ENCODE data around the gene MREG. TPM values are rescaled to one million over a fixed set of nuclear protein-coding genes. Genes with fewer than 3 reads are reported as not detected.

The MREG gene, protein sequence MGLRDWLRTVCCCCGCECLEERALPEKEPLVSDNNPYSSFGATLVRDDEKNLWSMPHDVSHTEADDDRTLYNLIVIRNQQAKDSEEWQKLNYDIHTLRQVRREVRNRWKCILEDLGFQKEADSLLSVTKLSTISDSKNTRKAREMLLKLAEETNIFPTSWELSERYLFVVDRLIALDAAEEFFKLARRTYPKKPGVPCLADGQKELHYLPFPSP
- total RNA-seq = 1 to 10 TPM in 3 of 4 donors, under 1 TPM in 1; 0.99 to 1.5 (median 1.3) TPM
- 1 to 10 TPM; 3.0 to 8.8 (median 5.6) TPM for polyA plus RNA-seq

DNA sequence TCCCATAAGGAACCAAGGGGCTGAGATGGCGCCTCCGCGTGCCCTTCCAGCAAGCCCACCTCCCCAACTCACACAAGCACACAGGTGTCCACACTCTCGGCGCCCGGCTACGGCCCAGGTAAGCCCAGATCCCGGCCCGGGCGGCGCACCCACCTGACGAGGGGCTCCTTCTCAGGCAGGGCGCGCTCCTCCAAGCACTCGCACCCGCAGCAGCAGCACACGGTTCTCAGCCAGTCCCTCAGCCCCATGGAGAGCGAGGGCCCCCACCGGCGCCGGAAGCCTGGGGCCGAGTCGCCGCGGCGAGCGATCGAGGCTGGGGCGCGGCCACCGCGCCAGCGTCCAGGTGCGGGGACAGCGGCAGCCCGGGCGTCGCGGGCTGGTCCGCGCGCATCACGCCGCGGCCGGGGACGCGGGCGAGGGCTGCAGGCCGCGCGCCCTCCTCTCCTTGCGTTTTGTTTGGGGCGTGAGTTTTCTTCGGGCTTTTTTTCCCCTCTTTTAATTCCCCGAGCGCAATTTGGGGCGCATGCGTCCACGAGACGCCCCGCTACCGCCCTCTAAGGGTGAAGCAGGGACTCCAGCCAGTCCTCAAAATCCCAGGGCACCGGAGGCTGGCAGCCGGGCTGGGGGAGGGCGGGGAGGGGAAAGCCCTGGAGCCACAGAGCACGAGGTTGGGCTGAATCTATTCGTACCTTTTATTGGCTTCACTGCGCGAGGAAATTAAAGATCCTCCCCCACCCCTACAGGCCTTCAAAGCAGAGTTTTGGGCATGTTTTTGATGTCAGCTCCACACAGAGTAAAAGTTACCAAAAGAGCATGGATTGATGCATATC is at the start of gene MREG:
MREG (minus strand) TSS at position 472 of the 830 bp plus-strand sequence; CDS start at position 248, 224 bp downstream.
- 0% methylated on average over 70 of the region's 70 CpGs for WGBS, 2 donors
- Histone ChIP-seq H3K27ac (peak within 1 kb of the TSS in 2 of 4 donors; percentile 17 to 37), H3K27me3 (no peaks in the 10 kb centered on the region), H3K4me1 (peaks cover 0 to 13% (median 6%) of the 10 kb centered on the region in 4 donors), H3K4me3 (peak within 1 kb of the TSS; percentile 35 to 60 (median 54)), H3K9me3 (no peaks in the 10 kb centered on the region), H3K36me3 (no peaks in the 10 kb centered on the region)
- intact Hi-C loops (cut with DNase I) = no loop called here
- no peak for TF ChIP-seq EP300 (IDR thresholded peaks at IDR 0.05)
- TF ChIP-seq, protein P1, sequence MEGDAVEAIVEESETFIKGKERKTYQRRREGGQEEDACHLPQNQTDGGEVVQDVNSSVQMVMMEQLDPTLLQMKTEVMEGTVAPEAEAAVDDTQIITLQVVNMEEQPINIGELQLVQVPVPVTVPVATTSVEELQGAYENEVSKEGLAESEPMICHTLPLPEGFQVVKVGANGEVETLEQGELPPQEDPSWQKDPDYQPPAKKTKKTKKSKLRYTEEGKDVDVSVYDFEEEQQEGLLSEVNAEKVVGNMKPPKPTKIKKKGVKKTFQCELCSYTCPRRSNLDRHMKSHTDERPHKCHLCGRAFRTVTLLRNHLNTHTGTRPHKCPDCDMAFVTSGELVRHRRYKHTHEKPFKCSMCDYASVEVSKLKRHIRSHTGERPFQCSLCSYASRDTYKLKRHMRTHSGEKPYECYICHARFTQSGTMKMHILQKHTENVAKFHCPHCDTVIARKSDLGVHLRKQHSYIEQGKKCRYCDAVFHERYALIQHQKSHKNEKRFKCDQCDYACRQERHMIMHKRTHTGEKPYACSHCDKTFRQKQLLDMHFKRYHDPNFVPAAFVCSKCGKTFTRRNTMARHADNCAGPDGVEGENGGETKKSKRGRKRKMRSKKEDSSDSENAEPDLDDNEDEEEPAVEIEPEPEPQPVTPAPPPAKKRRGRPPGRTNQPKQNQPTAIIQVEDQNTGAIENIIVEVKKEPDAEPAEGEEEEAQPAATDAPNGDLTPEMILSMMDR (IDR thresholded peaks at IDR 0.05) = peak in 3 of 4 experiments; percentile 12 to 66 (median 18)
- DNase-seq = peak; percentile 76

DNA sequence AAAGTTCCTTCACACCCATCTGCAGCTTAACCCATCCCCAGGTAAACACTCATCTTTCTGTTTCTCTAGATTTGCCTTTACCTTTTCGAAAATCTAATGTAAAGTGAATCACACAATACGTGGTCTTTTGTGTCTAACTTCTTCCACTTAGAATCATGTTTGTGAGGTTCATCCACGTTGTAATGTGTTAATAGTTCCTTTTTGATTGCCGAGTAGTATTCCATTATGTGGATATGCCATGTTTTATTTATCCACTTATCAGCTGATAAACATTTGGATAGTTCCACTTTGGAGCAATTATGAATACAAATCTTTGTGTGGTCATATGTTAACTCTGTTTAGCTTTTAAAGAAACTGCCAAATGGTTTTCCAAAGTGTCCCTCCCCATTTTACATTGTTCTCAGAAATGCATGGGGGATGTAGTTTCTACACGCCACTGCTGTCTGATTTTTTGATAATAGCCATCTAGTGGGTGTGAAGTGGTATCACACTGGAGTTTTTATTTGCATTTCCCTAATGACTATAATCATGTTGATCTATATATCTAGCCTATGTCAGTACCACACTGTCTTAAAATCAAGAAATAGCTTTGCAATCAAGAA is 46.0 kb upstream of the MREG start:
- DNase-seq = no peak
- no peak for TF ChIP-seq EP300 (IDR thresholded peaks at IDR 0.05)
- TF ChIP-seq POLR2AphosphoS5 (IDR thresholded peaks at IDR 0.05) = no peak
- Histone ChIP-seq H3K27ac (no peak overlapping the region), H3K4me3 (no peak overlapping the region), H3K4me1 (no peaks in the 10 kb centered on the region), H3K27me3 (no peaks in the 10 kb centered on the region), H3K9me3 (no peaks in the 10 kb centered on the region), H3K36me3 (peaks cover 0 to 31% (median 2%) of the 10 kb centered on the region in 4 donors)
- intact Hi-C loops (cut with DNase I) = no loop called here
- WGBS, 2 donors = 96 to 97% methylated on average over 5 of the region's 5 CpGs

DNA sequence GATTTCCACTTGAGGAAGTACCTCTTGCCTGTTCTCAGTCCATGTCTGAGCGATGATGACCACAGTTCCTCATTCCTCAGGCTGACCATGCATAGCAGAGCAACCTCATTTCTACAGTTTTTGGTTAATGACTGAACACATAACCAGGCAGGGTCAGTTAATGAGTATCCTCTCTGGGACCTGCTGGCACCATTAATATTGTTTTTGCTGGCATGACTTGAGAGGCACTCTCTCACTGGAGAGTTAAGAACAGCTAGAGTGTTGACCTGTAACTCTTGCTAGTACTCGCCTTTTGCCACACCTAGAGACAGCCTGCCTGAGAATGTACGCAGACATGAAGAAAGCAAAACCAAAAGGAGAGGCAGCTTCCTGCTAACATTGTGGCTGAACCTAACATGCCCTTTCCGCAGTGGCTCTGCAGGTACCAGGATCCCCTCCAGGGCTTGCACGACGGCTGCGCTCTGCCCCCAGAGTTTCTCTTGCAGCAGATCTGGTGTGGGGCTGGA is 44.4 kb upstream of the MREG start:
- DNase-seq = no peak
- Histone ChIP-seq H3K4me3 (no peak overlapping the region), H3K4me1 (no peaks in the 10 kb centered on the region), H3K27ac (no peak overlapping the region), H3K27me3 (no peaks in the 10 kb centered on the region), H3K36me3 (peaks cover 0 to 18% (median 2%) of the 10 kb centered on the region in 4 donors), H3K9me3 (no peaks in the 10 kb centered on the region)
- intact Hi-C loops (cut with DNase I) = no loop called here
- TF ChIP-seq EP300 (IDR thresholded peaks at IDR 0.05) (no peak), POLR2A (IDR thresholded peaks at IDR 0.05) (no peak), POLR2AphosphoS5 (IDR thresholded peaks at IDR 0.05) (no peak)
- WGBS, 2 donors = 13 to 28% methylated on average over 7 of the region's 7 CpGs

DNA sequence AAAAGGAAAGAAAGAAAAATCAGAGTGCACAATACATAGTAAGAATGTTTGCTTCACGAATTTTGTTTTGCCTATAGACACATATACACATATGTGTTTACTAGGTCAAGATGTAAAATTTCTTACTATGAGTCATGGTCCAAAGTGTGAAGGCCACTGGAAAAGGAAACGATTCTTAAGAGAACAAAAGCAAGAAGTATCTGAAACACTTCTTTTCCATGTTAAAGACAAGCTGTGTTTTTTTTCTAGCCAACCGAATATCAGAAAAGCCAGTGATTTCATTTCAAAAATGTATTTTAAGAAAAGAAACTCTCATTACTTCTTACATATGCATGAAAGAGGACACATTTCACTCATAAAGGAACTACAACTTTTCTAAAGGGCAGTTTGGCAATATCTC is 43.4 kb upstream of the MREG start:
- TF ChIP-seq POLR2A (IDR thresholded peaks at IDR 0.05) = no peak
- TF ChIP-seq EP300 (IDR thresholded peaks at IDR 0.05) = no peak
- TF ChIP-seq, protein P1 (IDR thresholded peaks at IDR 0.05) = no peak
- no peak for TF ChIP-seq POLR2AphosphoS5 (IDR thresholded peaks at IDR 0.05)
- H3K4me1 ChIP-seq = no peaks in the 10 kb centered on the region
- DNase-seq = no peak
- H3K27ac ChIP-seq = no peak overlapping the region
- 20 to 59% methylated on average over 3 of the region's 3 CpGs for WGBS, 2 donors
- H3K36me3 ChIP-seq = peaks cover 0 to 11% (median 0%) of the 10 kb centered on the region in 4 donors
- no peaks in the 10 kb centered on the region for H3K9me3 ChIP-seq
- intact Hi-C loops (cut with DNase I) = no loop called here
- no peak overlapping the region for H3K4me3 ChIP-seq
- H3K27me3 ChIP-seq = no peaks in the 10 kb centered on the region

DNA sequence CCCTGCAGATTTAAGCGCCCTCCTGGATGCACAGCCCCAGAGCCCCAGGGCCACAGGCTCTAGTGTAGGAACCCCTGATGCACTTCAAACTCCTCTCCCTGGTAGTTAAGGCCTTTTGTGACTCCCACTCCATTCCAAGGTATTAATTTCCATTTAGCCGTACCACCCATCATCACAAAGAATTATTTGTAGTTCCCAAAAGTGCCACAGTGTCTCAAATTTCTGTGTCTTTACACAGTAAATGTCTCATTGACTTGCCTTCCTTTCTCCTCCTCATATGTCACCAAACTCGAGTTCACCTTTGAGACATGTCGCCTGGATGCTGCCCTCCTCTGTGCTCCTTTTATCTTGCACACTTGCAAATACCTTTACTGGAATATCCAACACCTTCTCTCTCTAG is 42.3 kb upstream of the MREG start:
- no peak overlapping the region for H3K27ac ChIP-seq
- intact Hi-C loops (cut with DNase I) = no loop called here
- 94 to 95% methylated on average over 4 of the region's 4 CpGs for WGBS, 2 donors

More for the DNA sequence above, 42.3 kb upstream of the MREG start:
- TF ChIP-seq POLR2A (IDR thresholded peaks at IDR 0.05) (no peak), EP300 (IDR thresholded peaks at IDR 0.05) (no peak)
- TF ChIP-seq, protein P1 (IDR thresholded peaks at IDR 0.05) = no peak
- Histone ChIP-seq H3K36me3 (peaks cover 0 to 9% (median 0%) of the 10 kb centered on the region in 4 donors), H3K27me3 (no peaks in the 10 kb centered on the region), H3K4me3 (no peak overlapping the region), H3K4me1 (no peaks in the 10 kb centered on the region), H3K9me3 (no peaks in the 10 kb centered on the region)
- no peak for DNase-seq

Measured in sigmoid colon (tissue), 7 donors.